T-helper 2 cell (primary cell): ENCODE measurements around the gene PLEKHM1.
"Not testable (repeated sequence)": the region's sequence is repeated elsewhere in the genome, so short reads cannot be mapped to it uniquely, and the experiment has no call there.

ENCODE experiments used
- DNase-seq, 5 experiments: peaks; one replicate each; pipeline versions ENCODE4 v3.0.0 to v3.0.0-alpha.2; 2012 to 2022
- total RNA-seq, 2 donors: gene quantifications; one replicate each; lab custom pipeline; 2026; lab: John Stamatoyannopoulos, UW

PLEKHM1 gene
- total RNA-seq: 45.7 to 77.6 reads per million in 2 donors

DNA sequence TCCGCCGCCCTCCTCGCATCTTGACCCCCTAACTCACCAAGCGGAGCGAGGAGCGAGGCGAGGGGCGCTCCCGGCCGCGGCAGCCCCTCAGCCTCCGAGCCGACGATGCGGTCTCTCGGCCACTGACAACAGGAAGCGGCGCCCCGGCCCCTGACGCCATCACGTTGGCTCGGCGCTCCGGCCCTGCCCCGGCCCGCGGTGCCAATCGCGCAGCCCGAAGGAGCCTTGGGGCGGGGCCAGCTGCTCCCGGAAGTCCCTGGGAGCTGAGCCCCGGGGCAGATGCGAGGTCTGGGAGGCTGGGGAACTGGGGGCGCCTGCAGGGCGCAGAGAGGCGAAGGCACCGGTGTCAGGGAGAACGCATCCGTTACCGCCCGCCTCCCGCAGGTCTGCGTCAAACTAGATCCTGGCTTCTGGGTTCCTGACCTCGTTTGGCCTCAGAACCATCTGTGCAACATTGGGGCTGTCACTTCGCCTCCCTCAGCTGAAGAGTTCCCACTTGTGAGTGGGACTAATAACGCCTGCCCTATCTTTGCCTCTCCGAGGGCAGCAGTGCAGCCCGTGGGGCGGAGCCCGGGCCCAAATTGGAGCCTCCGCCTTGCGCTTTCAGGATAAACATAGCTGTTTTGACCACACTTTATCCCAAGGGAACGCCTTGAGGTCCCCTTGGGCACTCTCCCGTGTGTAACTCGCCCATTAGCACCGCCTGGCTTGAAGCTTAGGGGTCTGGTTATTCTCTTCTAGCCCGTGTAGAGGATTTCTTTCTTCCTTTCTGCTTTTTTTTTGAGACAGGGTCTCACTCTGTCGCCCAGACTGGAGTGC is at the start of gene PLEKHM1:
Gene PLEKHM1, minus strand, starts transcription at position 107 of the 819 bp plus-strand sequence. CDS start 8,237 bp downstream, outside the sequence.
- peak; percentile 66 to 90 (median 76) for DNase-seq

DNA sequence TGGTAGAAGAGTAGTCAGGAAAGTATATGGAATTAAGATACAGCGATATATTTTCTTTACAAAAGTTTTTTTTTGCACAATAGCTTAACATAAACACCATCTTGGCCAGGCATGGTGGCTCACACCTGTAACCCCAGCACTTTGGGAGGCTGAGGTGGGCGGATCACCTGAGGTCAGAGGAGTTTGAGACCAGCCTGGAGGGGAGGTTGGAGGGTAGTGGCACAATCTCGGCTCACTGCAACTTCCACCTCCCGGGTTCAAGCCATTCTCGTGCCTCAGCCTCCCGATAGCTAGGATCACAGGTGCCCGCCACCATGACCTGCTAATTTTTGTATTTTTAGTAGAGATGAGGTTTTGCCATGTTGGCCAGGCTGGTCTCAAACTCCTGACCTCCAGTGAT is 47.6 kb upstream of the PLEKHM1 start:
- not testable (repeated sequence) for DNase-seq

DNA sequence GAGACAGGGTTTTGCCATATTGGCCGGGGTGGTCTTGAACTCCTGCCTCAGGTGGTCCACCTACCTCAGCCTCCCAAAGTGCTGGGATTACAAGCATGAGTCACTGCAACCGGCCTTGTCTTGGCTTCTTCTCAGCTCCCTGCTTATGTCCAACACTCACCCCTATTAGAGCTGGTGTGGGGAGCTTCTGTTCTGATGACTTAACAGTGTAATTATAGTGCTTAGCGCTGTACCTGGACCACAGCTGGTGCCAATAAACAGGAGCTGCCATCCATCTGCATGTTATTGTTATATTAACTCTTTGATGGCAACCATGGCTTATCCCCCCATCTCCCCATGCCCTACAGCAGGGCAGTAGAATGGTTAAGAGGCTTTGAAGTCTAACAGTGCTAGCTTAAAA is 15.6 kb upstream of the PLEKHM1 start:
- DNase-seq: not testable (repeated sequence)

DNA sequence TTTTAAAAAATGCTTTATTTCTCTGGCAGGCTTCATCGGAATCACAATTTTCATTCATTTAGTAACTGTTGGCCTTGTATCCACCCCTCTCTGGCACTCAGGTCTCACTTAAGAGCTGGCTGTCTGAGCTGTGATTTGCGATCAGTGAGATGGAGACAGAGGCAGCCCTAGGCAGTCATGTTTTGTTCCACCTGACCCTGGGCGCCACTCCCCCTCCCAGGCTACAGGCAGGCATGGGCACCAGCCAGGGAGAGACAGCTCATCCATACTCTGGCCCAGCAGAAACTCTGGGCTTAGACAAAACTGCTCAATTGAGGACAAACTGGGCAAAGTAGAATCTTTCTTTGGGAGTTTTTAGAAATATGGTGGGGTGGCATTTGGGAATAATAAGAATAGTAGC is 14.7 kb upstream of the PLEKHM1 start:
- not testable (repeated sequence) for DNase-seq

DNA sequence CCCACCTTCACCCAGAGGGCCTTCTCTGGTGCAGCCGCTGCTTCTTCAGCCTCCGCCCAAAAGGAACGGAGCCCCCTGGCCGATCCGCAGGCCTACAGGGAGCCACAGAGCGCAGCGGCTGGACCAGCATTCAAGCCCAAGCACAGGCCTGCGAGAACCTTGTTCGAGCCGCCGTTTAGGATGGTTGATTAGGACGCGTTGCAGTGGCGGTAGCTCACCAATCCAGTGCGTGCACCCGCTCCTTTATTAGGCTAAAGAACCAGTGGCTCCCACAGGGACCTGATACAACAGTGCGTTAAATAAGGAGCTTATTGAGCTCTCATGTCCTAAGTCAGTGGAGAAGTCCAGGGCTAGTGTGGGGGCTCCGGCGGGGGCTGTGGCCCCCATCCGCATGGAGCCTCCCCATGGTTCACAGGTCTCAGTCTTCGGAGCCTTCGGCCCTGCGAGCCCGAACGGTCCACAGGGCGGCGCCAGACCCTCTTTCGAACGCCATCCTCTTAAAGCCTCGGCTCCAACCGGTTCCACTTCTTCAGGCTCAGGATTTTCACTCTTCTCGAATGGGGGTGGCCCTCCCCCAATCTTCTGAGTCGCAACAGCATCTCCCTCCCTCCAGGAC is 10.7 kb upstream of the PLEKHM1 start:
- peak in 1 of 5 experiments; percentile 13 for DNase-seq

DNA sequence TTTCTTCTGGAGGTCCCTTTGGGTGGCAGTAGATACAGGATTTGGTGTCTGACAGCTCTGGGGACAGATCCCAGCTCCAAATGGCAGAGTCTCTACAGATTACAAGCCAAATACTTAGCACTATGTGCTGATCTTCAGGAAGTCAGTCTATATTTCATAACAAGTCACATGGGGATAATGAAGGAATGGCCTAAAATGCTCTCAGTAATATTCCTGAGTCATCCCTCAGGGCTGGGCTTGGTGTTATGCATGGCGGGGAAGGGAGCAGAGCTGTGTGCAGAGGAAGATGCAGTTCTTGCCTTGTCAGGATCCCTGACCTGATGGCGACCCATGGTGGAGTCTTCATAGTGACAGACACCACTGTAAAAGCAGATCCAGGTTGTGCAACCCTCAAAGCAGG is 10.0 kb upstream of the PLEKHM1 start:
- DNase-seq: not testable (repeated sequence)

DNA sequence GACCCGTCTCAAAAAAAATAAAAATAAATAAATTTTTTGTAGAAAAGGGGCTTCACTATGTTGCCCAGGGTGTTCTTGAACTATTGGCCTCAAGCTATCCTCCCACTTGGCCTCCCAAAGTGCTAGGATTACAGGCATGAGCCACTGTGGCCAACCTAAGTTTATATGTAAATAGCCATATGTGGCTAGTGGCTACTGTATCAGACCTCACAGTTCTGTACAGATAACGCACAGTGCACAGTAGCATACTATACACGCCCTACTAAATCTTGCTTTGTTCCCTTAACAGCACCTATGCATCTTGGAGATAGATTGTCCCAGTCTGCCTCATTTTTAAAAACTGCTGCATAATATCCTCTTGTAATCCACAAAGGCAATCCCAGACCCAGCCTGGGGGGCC is 8.7 kb upstream of the PLEKHM1 start:
- DNase-seq: not testable (repeated sequence)

DNA sequence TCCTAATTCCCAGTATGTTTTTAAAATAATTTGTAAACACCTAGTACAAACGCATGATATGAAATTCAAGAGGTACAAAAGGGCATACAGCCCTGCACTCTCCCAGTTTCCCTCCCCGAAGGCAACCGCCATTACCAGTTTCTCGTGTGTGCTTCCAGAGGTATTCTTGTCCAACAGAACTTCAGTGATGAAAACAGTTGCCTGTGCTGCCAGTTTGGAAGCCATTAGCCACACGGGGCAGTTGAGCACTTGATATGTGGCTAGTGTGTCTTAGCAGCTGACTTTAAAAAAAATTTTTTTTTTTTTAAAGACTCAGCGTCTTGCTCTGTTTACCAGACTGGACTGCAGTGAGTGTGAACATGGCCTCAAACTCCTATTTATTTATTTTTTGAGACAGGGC is 7.9 kb upstream of the PLEKHM1 start:
- not testable (repeated sequence) for DNase-seq

DNA sequence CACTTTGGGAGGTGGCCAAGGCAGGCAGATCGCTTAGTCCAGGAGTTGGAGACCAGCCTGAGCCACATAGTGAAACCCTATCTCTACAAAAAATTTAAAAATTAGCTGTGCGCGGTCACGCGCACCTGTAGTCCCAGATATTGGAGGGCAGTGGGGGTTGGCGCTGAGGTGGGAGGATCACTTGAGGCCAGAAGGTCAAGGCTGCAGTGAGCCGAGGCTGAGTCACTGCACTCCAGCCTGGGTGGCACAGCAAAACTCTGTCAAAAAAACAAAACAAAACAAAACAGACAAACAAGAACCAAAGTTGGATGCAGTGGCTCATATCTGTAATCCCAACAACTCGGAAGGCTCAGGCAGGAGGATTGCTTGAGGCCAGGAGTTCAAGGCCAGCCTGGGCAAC is 6.9 kb upstream of the PLEKHM1 start:
- DNase-seq: not testable (repeated sequence)

DNA sequence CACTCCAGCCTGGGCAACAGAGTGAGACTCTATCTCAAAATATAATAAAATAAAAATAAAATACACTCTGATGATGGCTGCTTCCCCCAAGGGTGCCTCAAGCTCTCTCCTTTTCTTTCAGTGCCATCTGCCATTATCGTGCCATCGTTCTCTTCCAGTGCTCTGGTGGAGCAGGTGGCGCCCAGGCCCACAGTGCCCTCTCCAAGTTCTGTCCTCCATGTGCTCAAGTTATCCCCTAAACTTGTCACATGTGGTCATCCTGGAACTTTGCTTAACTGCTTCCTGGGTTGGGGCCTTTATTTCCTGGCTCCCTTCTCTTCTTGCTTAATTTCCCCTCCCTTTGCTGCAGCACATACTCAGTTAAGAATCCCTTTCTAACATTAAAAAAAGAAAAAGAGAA is 6.0 kb upstream of the PLEKHM1 start:
- DNase-seq: not testable (repeated sequence)

DNA sequence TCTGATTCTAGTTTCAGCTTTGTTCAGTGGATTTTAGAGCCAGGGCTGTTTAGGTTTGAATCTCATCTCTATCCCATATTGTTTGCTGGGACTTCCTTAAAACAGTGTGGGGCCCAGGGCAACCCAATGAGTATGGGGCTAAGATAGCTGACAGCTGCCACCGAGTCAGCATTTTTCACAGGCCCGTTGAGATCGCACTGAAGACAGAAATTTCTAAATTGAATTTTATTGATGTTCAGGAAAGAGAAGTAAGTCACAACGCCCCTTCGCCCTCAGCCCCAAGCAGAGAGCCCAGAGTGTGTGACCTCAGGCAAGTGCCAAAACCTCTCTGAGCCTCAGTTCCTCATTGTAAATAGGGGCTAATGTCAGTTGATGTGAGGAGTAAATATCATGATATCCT is 4.0 kb upstream of the PLEKHM1 start:
- DNase-seq: not testable (repeated sequence)

DNA sequence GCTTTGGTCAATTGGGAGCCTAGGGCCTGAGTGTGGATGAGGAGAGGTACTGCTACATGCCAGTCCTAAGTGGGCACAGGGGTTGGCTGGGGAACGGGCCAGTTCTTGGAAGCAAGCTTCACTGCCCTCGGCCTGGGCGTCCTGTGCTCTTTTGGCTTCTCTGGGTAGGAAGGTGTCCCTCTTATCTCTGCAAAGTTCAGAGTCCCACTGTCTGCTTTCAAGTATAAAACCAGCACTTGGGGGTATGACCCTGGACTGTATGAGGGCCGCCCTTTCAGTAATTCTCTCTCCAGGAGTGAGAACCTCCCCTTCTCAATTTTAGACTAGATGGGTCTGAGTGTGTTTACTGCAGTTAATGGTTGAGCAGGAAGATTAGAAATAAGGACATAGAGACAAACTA is 1.6 kb upstream of the PLEKHM1 start:
- not testable (repeated sequence) for DNase-seq

DNA sequence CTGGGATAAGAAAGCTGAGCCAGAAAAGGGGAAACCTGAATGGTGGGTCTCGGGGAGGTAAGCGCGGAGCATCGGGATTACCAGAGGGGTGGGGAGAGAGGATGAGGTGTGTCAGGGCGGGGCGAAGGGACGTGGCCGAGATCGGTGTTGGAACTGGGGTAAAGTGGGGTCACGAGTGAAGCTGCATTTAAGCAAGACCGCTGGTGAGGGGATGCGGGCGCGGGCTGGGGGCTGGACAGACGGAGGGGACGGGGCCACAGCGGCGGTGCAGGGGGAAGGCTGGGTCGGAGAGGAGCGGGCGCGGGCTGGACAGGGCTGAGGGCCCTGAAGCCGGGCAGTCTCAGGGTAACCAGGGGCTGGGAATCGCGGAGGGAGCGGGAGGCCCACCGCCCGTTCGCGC is 323 bp downstream of the PLEKHM1 start:
- peak in 2 of 5 experiments; percentile 16 to 27 for DNase-seq

DNA sequence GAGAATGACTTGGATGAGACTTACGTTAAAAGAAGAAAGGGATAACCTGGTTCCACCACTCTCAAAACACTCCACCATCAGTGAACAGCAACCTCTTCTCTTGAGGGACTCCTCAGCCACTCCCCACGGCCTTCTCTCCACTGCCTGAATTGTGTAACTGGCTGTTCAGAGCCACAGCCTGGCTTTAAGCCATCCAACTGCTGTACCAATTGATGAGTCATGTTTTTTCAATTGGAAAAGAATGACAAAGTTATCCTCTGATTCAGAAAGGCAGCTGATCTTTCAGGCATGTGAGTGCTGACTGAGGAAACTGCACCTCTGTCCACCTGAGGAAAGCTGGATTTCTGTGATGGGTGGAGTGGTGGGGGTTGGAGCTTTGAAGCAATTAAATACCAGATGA is 2.8 kb downstream of the PLEKHM1 start:
- DNase-seq: not testable (repeated sequence)

DNA sequence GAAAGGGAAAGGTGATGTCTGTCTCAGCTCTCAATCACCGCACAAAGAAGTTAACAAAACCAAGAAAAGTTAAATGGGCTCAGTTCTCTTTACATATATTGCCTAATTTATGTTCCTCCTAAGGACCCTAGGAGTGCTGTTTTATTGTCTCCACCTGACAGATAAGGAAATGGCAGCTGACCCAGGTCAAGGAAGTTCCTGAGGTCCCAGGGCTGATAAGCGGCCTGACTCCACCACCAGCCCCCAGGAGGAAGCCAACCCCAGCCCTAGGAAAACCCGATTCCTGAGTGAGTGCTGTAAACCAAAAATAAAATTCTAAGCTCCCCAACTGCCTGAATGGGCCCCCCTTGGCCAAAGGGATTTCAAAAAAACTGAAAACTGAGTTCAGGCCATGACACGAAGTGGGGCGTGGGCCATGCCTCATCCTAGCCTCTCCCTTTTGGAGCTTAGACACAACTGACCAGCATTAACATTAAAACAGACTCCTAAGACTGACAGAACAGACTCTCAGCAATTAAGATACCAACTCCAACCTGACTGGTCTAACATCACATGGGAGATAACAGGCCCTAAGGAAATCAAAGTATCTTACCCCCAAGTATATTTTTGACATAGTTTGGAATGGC is 6.8 kb downstream of the PLEKHM1 start:
- not testable (repeated sequence) for DNase-seq

DNA sequence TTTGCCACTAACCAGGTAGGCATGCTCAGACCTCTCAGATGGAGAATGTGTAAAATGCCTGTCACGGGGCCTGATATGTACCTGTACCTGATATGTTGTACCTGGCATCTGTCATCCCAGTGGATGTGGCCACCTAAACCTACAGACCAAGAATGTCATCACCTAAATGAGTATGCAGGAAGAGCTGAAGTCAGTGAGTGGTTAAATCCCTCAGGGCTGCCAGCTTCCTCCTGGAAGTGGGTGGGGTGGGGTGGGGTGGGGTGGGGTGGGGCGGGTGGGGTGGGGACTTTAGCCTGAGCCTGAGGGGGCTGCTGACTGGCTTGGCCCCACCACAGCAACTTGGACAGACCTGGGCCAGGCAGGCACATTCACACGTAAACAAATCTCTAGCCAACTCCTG is 7.3 kb downstream of the PLEKHM1 start:
- not testable (repeated sequence) for DNase-seq

DNA sequence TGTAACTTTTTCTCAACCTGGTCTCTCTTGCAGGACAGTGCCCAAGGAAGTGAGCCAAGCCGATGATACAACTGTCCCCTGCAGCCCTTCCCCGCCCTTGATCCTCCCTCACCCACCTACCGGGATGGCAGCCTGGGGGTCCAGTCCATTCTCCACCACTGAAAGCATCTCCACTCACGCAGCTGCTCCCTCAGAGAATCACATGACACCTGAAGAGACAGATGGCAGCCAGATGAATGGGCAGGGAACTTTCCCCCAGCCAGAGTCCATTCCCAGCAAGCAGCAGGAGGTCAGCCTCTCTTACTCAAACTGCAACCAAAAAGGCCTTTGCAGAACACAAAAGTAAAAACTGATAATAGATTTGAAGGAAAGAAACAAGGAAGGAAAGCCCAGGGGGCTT is 8.2 kb downstream of the PLEKHM1 start:
- DNase-seq: not testable (repeated sequence)

DNA sequence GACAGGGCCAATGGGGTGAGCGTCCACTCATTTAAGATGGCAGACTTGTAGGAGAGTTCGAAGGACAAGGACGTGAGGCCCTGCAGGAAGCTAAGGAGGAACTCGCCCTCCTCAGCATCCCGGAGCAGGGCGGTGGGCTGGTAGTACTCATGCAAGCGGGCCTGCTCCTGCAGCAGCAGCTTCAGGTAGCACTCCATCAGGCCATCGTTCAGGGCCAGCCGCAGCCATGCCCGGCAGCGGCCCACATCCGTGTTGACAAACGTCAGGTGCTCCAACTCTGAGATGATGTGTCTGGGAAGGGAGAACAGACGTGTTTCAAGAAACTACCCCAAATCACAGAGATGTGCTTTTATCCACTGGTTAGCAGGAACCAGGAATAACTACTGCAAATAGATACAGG is 15.1 kb downstream of the PLEKHM1 start:
- DNase-seq: not testable (repeated sequence)

DNA sequence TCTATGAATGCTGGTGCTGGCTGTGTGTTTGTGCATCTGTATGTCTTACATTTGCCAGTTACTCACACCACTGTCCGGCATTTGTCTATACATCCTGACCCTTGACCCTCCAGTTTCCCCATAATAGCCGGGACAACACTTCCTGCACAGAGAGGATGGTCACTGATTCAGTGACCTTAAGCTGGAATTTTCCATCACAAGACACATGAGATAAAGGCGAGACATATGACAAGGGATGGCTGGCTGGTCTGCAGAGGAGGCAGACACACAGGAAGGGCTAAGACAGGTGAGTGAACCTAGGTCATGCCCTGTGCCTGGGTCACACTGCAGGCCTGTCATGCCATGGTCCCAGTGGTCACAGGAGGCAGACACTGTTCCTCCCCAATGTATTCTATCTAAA is 18.3 kb downstream of the PLEKHM1 start:
- not testable (repeated sequence) for DNase-seq

DNA sequence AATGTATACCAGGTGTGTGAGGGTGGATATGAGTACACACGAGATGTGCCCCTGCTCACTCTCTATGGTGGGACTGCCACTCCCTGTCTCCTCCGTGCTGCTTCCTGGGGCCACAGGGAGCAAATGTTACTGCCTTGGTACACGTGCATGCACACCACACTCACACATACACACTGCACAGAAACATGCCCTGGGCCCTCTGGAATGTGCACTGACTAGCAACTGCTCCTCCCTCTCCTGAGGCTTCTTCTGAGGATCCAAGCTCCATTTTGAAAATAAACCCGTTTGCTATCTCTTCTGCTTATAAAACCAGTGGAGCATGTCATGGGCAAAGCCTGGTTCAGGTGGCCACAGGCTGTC is 21.3 kb downstream of the PLEKHM1 start:
- DNase-seq: not testable (repeated sequence)

DNA sequence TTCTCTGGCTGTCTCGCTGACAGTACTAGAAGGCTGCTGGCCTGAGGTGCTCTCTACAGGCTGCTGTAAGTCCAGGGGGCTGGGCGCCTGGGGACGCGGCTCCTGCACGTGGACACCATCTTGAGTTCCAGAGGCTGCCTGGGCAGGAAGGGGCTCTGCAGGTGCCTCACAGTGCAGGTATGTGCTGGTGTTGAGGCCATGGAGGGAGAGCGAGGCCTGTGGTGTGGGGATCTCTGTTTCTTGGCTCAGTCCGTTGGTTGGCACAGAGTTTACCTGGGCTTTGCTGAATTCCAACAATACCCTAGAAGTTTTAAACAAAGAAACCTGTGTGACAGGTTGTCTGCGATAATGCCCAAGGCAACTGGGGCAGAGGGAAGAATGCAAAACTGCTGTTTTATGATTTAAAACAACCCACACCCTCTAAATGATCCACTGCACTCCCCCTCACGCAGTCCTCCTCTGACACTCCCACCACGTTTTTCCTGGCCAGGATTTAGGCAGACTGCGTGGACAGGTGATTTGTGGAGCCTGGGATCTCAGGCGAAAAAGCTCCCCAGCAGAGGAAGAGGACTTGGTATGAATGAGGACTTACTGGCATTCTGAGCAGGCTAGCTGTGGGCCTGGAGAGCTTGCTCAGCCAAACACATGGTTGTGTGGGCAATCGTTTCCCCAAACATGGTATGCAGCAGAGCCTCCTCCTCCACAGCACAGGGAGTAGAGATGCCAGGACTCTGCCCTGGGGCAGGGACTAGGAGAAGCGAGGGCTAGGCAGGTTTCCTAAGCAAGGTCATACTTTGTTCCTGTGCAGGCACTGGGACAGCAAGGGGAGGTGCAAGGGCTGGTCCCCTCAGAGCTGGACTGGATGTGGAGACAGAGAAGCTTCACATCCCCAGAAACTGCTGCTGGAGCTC is 22.0 kb downstream of the PLEKHM1 start:
- not testable (repeated sequence) for DNase-seq
